HG03575 (cell line): ENCODE data around the gene ZBTB7C.

Experiments used
- ATAC-seq: cut with Tn5 transposase; IDR thresholded peaks from one replicate; pipeline ENCODE4 v1.9.1; 2021; ENCODE audit not compliant: unreplicated experiment, insufficient number of reproducible peaks, low FRiP score; ENCODE audit errors: extremely low read depth

The ZBTB7C gene

DNA sequence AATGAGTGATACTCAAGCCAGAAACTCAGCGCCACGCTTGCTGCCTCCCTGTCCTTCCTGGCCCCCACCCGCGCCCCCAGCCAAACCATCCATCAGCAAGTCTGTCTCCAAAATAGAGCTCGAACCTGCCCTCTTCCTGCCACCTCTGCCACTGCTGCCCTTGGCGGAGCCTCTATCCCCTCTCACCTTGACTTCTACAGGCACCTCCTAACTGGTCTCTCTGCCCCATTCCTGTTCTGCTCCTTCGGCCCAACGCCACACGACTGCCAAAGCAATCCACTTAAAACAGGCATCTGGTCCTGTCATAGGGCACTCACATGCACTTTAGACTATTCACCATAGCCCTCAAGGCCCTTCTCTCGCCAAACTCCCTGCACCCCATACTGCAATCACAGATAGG lies 268.5 kb downstream of the ZBTB7C start:
- ATAC-seq = no peak

DNA sequence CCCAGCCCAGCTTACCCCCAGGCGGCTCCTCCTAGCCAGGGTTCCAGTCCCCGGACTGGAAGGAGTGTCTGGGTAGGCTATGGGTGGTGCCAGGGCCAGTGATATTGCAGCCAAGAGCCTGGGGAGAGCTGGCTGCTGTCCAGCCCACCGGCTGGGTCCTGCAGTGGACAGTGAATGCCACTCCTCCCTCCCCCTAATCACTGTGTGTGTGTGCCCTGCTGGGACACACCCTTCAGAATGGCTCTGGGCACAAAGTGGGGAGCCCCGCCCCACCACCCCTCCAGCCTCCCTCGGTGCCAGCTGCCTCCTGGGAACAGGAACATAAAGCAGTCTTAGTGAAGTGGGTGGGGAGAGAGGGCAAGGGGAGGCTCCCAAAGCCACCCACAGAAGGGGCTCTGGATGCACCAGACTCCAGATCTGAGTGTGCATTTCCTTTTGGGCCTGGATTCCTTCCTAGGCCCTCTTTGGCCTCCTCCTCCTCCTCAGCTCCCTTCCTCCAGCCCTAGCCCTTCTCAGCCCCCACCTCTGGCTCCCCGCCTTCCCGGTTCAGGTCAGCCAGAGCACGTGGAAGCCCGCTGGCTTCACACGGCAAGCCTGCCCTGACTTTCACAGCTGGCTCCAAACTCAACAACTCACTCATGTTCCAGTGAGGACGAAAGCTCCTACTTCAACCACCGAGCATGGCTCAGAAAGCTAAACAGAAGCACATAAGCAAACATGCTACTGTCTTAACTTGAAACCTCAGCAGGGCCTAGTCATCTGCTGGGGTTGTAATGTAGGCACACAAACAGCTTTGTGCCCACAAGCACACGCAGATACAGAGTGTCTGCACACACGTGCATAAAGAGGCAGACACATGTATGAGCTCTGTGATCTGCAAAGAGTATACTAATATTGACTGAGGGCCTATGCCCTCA lies 269.5 kb downstream of the ZBTB7C start:
- no peak for ATAC-seq

DNA sequence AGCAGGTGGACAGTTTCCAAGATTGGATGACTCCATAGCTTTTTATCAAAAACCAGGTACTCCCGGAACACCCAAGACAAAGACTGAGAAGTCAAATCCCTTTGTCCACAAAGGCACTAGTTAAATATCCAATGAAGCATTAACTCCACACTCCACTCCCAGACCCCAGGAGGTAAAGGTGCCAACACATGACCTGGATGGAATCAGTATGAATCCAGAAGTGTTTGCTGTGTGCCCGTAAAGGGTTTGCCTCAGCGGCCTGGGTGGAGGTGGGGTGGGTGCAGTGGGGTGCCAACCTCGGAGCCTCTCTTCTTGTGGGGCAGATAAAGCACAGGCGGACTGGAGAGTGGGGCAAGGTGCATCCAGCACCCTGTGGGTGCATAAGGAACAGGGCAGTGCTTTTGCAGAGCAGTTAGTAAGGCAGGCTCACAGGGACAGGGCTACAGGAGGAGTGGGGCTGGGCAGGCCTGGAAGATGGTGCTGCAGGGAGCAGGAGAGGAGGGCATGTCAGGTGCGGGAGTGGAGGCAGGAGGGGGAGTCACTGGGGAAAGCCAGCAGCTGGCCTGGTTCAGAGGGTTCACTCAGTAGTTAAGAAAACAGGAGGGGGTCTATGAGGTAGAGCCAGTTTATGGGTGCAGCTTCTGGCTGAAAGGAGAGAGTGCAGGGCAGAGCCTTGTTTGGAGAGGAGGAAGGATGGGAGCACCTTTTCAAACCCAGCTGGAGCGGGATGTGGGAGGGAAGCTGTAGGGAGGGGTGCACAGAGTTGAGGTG lies 270.3 kb downstream of the ZBTB7C start:
- no peak for ATAC-seq

DNA sequence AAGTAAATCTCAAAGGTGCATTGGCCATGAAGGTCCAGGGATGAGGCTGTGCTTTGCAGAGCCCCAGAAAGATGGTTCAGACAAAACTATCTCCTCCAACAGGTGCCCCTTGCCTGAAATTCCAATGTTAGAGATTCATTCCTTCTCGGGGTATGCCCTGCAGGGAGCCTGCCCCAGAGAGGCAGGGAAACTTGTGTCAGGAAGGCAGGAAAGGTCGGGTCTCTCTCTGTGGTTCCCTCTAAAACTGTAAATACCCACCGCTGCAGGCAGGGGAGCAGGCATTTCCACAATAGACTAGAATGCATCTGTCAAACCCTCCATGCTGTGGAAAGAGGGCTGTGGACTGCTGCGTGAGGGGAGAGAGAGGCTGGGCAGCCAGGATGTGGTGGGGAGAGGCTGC lies 271.0 kb downstream of the ZBTB7C start:
- ATAC-seq = no peak

DNA sequence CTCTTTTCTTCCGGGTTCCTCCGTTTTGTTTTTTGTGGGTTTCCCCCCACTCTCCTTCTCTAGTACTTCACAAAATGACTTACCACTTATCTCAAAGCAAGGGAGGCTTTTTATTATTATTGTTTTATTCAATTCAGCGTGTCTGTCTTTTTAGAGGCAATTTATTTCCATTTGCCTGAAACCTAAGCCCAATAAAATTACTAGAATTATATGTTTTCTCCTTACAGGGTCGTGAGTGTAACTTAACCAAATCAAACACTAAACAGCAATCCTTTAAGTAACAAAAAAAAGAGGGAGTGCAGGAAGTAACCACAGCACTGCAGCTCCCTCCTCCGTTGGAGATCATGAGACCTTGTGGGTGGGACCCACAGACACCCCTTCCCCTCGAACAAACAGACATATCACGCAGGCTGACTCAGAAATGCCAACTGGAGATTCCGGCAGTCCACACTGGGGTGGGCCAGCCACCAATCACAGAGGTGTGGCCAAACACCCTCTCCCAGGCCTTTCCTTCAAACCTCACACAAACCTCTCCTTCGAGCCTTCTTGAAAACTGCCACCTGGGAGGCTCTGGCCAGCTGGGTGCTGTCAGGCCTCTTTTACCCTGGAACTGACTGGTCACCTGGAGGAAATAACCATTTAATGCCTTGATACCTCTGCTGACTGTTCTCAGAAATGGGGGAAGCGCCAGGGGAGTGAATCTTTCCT lies 271.7 kb downstream of the ZBTB7C start:
- ATAC-seq = no peak

DNA sequence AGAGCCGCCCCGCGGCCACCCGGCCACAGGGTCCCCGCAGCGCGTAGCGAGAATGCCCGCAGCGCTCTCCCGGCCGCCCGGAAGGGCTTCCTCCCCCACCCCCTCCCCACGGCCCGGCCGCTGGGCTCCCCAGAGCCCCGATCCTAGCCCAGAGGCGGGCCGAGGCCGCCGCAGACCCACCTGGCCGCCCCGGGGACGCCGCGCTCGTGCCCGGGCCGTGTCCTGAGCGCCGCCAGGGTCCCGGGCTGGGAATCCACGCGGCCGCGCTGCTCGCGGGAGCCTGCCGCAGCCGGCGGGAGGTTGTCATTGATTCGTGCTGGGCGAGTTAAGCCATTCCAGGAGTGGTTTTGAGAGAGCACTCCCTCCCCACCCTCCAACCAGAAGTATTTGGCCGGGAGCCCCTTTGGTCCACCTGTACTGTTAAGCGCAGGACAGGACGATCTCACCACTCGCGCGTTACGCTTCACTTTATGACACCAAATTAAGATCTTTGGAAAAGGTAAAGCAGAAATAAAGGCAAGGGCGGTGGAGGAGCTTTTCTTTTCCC lies 272.3 kb downstream of the ZBTB7C start:
- ATAC-seq = no peak

DNA sequence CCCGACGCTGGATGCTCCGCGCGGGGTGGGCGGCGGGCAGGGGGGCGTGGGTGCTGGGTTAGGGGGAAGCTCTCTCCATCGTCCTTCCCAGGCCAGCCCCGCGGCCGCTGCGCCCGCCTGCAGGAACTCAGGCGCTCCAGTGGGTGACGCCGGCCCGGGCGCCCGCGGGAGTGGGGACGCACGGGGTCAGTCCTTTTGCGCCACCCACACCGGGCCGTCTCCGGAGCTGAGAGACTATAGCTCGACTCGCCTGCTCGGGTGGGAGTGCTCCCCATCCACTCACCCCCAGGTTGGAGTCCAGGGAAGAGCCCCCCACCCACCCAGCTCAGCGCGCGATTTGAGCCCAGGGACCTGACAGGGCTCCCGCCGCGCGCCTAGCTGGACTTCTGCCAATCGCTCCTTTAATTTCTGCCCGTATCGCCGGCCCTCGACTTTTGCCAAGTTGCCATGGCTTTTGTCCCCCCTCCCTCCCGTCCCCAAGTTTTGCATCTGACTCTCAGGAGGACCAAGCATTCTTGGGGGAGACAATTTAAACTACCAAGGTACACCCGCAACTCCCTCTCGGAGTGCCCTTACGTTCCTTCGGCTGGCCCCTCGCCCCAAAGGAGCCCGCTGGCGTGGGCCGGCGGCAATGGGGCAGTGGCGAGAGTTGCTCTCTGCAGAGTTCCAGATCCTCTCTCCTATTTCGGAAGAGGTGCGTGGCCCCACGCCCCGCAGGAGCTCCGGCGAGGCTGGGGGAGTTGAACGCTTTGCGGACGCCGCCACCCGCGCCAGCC lies 272.9 kb downstream of the ZBTB7C start:
- no peak for ATAC-seq

DNA sequence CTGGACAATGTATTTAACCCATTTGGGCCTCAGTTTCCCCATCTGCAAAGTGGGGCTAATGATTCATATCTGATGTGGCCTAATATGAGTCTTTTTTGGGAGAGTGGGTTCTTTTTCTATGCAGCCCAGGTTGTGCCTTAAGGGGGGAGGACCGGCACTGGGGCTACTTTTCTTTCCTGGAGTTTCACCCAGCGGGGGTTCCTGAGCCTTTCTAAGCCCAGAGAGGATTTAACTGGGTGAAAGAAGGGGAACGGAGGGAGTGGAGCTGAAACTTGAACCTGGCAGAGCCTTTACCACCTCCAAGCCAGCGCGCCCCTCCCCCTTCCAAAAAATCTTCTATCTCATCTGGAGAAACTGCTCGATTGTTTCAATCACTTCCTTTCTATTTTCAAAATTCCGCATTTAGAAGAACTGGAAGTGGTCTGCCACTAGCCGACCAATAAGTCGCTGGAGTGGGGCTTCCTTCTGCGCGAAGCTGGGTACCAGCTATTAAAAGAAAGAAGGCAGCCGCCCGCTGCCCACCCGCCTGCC lies 273.7 kb downstream of the ZBTB7C start:
- ATAC-seq = no peak

DNA sequence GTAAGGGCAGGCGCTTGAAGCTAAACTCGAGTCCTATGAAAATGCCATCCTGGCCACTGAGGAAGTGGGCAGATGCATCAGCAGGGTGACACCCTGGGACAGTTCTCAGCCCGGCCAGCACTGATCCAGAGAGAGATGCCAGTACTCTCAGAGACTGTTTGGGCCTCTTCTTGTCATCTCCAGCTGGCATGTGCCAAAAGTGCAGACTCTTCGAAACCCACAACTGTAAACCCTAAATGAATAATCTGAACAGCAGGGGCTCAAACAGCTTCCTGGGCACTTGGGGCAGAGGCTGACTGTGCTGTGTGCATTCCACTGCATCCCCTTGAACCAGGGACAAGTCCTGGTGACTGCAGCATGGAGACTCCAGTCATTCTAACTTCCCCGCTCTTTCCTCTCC lies 274.6 kb downstream of the ZBTB7C start:
- no peak for ATAC-seq

DNA sequence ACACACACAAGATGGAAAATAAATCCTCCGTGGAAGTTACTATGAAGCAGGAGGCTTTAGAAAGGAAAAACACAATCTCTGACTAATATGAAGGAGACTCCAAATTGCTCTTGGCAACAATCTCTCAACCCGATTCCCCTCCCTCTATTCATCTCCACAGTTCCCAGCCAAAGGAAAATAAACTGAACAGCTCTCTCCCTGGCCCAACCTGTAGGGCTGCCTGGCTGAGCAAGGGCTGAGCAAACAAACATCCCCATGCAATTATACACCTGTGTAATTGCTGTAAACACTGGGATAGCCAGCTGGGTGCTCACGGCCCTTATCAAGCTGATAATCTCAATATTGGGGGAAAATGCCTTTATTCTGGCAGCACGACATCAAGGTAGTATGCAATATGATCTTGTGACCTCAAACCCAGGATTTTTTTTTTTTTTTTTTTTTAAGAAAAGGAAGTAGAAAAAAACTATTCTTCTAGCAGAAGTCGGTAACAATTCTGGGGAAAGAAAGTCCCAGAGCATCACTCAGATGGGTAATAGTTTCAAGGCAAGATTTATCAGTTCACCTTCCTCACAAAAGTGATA lies 275.4 kb downstream of the ZBTB7C start:
- no peak for ATAC-seq

DNA sequence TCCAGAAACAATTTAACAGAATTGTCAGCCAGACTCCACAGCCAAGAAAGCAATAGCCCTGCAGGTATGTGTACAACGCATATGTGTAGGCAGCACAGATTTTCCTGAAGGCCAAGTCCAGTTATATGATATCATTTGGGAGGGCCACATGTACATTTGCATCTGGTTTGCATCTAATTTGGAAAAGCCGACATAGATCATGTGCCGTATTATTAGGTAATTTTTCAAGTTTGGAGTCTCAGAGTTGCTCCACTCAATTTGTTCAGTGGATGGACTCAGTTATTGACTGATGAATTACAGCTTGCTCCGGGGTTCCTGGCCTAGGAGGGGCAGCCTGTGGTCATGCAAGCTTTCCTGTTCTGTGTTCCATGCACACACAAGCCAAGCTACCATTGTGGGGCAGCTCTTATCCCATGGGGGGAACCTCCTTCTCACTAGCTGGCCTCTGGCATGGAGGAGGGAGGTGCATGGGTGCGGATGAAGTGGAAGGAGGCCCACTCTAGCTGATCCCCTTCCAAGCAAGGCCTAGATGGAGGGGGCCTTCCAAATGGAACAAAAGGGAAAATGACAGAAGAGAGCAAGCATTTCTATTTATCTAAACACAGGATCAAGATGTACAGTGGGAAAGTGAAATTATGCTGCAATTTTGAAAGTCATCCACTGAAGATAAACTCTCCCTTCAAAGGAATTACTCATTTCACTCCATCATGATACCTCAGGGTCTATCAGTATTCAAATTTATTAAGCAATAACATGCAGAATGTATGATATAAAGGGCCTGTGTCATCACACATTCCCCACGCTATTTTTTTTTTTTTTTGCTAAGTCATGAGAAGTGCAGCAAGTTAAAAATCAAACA lies 276.2 kb downstream of the ZBTB7C start:
- ATAC-seq = no peak

DNA sequence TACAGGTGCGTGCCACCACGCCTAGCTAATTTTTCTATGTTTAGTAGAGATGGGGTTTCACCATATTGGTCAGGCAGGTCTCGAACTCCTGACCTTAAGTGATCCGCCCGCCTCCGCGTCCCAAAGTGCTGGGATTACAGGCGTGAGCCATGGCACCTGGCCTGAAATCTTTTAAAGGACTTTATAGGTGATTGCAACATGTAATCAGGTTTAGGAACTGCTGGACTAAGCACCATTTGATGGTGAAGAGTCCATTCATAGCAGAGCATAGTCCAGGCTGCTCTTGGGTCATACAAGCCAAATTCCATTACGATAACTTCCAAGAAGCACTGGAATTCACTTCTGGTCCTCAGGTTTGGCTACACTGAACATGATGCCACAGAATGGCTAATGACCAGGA lies 278.1 kb downstream of the ZBTB7C start:
- no peak for ATAC-seq

DNA sequence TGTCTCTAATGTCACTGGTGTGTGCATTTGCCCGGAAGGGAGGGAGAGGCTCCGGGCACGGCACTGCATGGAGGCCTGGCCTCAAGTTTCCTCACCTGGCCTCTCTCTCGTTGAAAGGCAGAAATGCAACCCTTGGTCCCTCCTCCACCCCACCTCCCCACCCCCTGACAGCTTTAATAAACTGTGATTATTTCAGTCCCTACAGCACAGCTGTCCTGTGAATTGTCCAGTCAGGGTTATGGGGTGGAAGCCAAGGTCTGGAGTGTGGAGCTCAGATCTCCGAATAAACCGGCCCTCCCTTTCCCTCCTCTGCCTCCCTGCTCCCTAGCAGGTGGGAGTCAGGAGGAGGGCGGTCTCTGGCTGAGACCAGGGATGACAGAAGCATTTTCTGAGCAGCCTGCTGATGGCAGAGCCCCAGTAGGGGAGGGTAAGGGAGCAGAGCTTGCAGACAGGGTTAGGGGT lies 279.5 kb downstream of the ZBTB7C start:
- ATAC-seq = no peak

DNA sequence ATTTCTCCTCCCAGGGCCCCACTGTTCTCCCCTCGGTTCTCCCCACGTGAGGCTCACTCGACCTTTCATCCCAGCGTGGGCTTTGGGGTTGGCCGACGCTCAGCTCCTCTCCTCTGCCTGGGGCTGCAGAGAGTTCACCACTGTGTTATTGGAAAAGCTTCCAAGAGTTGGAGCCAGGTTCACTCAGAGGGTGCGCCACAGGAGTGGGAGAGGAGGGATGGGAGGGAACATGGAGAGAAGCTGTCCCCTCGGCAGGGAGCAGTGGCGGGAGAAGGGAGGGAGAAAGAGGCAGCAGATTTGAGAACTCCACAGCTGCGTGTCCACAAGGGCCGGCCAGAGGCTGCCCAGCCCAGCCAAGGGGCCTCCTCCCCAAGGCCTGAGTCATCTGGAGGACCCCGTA lies 281.6 kb downstream of the ZBTB7C start:
- ATAC-seq = no peak

DNA sequence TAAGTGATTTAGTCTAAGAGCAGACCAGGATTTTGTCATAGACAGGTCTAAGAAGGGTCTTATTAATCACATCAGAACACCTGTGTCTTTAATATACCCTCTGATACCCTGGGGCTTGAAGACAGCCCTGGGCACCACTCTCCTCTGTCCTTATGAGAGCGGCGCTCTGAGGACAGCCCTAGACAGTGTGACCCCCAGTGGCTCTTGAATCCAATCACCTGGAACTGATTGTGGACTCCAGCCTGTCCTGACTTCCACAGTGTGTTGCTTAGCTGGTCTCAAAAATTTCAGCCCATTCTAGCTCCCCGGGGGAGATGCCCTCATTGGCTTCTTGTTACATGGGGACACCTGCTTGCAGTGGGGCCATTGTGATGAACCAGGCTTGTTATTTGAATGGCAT lies 282.9 kb downstream of the ZBTB7C start:
- ATAC-seq = no peak

DNA sequence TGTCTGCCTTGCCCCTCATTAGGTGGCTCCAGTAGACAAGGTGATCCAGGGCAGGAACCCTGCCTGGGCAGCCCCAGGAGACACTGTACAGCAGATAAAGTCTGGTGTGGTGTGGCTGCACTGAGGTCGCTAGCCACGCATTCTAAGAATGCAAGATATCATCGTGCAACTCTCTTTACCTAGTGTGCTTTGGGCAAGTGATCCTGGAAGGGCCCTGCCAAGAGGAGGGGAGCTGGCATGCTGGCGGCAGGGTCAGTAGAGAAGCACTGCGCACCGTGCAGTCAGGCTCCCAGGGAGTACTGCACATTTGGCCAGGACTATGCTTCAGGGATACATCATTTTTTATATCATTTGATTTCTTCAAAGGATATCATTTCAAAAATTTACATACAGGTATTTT lies 283.5 kb downstream of the ZBTB7C start:
- no peak for ATAC-seq
